T follicular helper cell (primary cell): ENCODE data around the gene HOXB8.

ENCODE experiments used
- DNase-seq: peaks from one replicate; pipeline ENCODE4 v3.0.0-alpha.2; 2020; ENCODE audit warnings: low read depth
- total RNA-seq, 2 experiments: gene quantifications; one replicate each; lab custom pipeline; 2026; lab: John Stamatoyannopoulos, UW

Gene HOXB8
- 0 reads per million in 2 experiments for total RNA-seq

GRCh38 chr17:48615047-48615962 is at the start of gene HOXB8:
TSS of gene HOXB8 (minus strand) at chr17:48615292. CDS start at chr17:48614704, 588 bp downstream.
- no peak for DNase-seq

- DNase-seq: no peak
Observed at GRCh38 chr17:48663134-48663924, 48.2 kb upstream of the HOXB8 start.

GRCh38 chr17:48655913-48656312 is 40.8 kb upstream of the HOXB8 start:
- DNase-seq: no peak

GRCh38 chr17:48649741-48650140 is 34.6 kb upstream of the HOXB8 start:
- no peak for DNase-seq

GRCh38 chr17:48647963-48648245 is 32.8 kb upstream of the HOXB8 start:
- no peak for DNase-seq

GRCh38 chr17:48647103-48647962 is 32.2 kb upstream of the HOXB8 start:
- DNase-seq: no peak

- no peak for DNase-seq
Observed at GRCh38 chr17:48646183-48647102, 31.4 kb upstream of the HOXB8 start.

GRCh38 chr17:48645639-48646182 is 30.6 kb upstream of the HOXB8 start:
- no peak for DNase-seq

GRCh38 chr17:48644910-48645557 is 29.9 kb upstream of the HOXB8 start:
- no peak for DNase-seq

GRCh38 chr17:48644159-48644558 is 29.1 kb upstream of the HOXB8 start:
- DNase-seq: no peak

GRCh38 chr17:48643697-48644012 is 28.6 kb upstream of the HOXB8 start:
- DNase-seq: no peak

- DNase-seq: no peak
Observed at GRCh38 chr17:48642843-48643696, 28.0 kb upstream of the HOXB8 start.

GRCh38 chr17:48642059-48642842 is 27.2 kb upstream of the HOXB8 start:
- no peak for DNase-seq

GRCh38 chr17:48641541-48642058 is 26.5 kb upstream of the HOXB8 start:
- DNase-seq: no peak

- DNase-seq: no peak
Observed at GRCh38 chr17:48640858-48641180, 25.7 kb upstream of the HOXB8 start.

GRCh38 chr17:48639982-48640857 is 25.1 kb upstream of the HOXB8 start:
- DNase-seq: no peak

GRCh38 chr17:48639136-48639535 is 24.0 kb upstream of the HOXB8 start:
- DNase-seq: no peak
